ENCODE measurements around the gene H2BK1. TPM values are rescaled to one million over a fixed set of nuclear protein-coding genes. Genes with fewer than 3 reads are reported as not detected.

H2BK1 gene
- polyA plus RNA-seq, 3 donors, result not detected

- Histone ChIP-seq H3K4me1 (ENCODE audit: control insufficient read depth in 1 of 2, insufficient read depth in 2 of 2, low read length in 2 of 2) (no peaks in the 10 kb centered on the region), H2AFZ (ENCODE audit: insufficient read depth, low read depth, low read length, poor library complexity, severe bottlenecking) (no peak overlapping the region), H3K4me2 (replicated peaks; ENCODE audit: extremely low read depth, low read length, poor library complexity, severe bottlenecking) (no peak overlapping the region), H4K20me1 (ENCODE audit: insufficient read depth, low read length) (no peaks in the 10 kb centered on the region), H3K9ac (ENCODE audit: insufficient read depth, low read length, poor library complexity, severe bottlenecking) (no peak overlapping the region), H3K36me3 (replicated peaks in 1 of 2; ENCODE audit: control insufficient read depth in 1 of 2, insufficient read depth in 2 of 2, low read length in 2 of 2) (no peaks in the 10 kb centered on the region), H3K4me3 (replicated peaks in 1 of 3; ENCODE audit: low read depth in 2 of 3, low read length in 3 of 3) (no peak overlapping the region), H3K79me2 (ENCODE audit: insufficient read depth, low read length) (no peaks in the 10 kb centered on the region), H3K27ac (ENCODE audit: low read depth in 1 of 2, low read length in 2 of 2) (no peak overlapping the region), H3K9me3 (replicated peaks in 1 of 2; ENCODE audit: control insufficient read depth in 1 of 2, insufficient read depth in 1 of 2, low read length in 2 of 2) (peaks cover 4 to 18% of the 10 kb centered on the region in 2 donors), H3K27me3 (ENCODE audit: control insufficient read depth in 2 of 2, insufficient read depth in 2 of 2, low read length in 2 of 2) (peaks cover 0 to 18% of the 10 kb centered on the region in 2 donors)
- H3K36me3 Mint-ChIP-seq, result no peaks in the 10 kb centered on the region
- no peak for TF ChIP-seq CTCF (IDR thresholded peaks at IDR 0.05)
- H3K4me1 Mint-ChIP-seq, result peaks cover 4% of the 10 kb centered on the region
- peaks cover 14 to 45% (median 15%) of the 10 kb centered on the region in 3 donors for H3K27me3 Mint-ChIP-seq (ENCODE audit: low read depth in 3 of 3)
- DNase-seq, result no peak
- intact Hi-C loops (cut with micrococcal nuclease), result no loop called here
- no CpG with 5 or more reads among the region's 1 CpG for WGBS (ENCODE audit: insufficient coverage)
- no peak overlapping the region for H3K27ac Mint-ChIP-seq
- no peak overlapping the region for H3K4me3 Mint-ChIP-seq
- H3K9me3 Mint-ChIP-seq, result peaks cover 12 to 26% (median 18%) of the 10 kb centered on the region in 7 donors
Observed at GRCh38 chr7:151177310-151177709, 33.0 kb downstream of the H2BK1 start.

GRCh38 chr7:151176401-151176800 is 33.9 kb downstream of the H2BK1 start:
- WGBS (ENCODE audit: insufficient coverage), result 93% methylated on average over 8 of the region's 9 CpGs
- Mint-ChIP-seq H3K4me1 (peaks cover 4% of the 10 kb centered on the region), H3K27me3 (ENCODE audit: low read depth in 3 of 3) (peaks cover 23 to 51% (median 24%) of the 10 kb centered on the region in 3 donors), H3K27ac (no peak overlapping the region), H3K9me3 (peaks cover 12 to 28% (median 18%) of the 10 kb centered on the region in 7 donors), H3K36me3 (no peaks in the 10 kb centered on the region), H3K4me3 (peak overlapping the region in 1 of 2 donors; percentile 26)
- H3K4me1 ChIP-seq (ENCODE audit: control insufficient read depth in 1 of 2, insufficient read depth in 2 of 2, low read length in 2 of 2), result no peaks in the 10 kb centered on the region
- intact Hi-C loops (cut with micrococcal nuclease), result no loop called here
- no peak overlapping the region for H3K4me3 ChIP-seq (replicated peaks in 1 of 3; ENCODE audit: low read depth in 2 of 3, low read length in 3 of 3)
- no peak overlapping the region for H2AFZ ChIP-seq (ENCODE audit: insufficient read depth, low read depth, low read length, poor library complexity, severe bottlenecking)
- peaks cover 4 to 18% of the 10 kb centered on the region in 2 donors for H3K9me3 ChIP-seq (replicated peaks in 1 of 2; ENCODE audit: control insufficient read depth in 1 of 2, insufficient read depth in 1 of 2, low read length in 2 of 2)
- peaks cover 0 to 27% of the 10 kb centered on the region in 2 donors for H3K27me3 ChIP-seq (ENCODE audit: control insufficient read depth in 2 of 2, insufficient read depth in 2 of 2, low read length in 2 of 2)
- no peaks in the 10 kb centered on the region for H3K79me2 ChIP-seq (ENCODE audit: insufficient read depth, low read length)
- no peaks in the 10 kb centered on the region for H4K20me1 ChIP-seq (ENCODE audit: insufficient read depth, low read length)
- H3K4me2 ChIP-seq (replicated peaks; ENCODE audit: extremely low read depth, low read length, poor library complexity, severe bottlenecking), result no peak overlapping the region
- TF ChIP-seq CTCF (IDR thresholded peaks at IDR 0.05), result no peak
- DNase-seq, result no peak
- no peaks in the 10 kb centered on the region for H3K36me3 ChIP-seq (replicated peaks in 1 of 2; ENCODE audit: control insufficient read depth in 1 of 2, insufficient read depth in 2 of 2, low read length in 2 of 2)
- H3K9ac ChIP-seq (ENCODE audit: insufficient read depth, low read length, poor library complexity, severe bottlenecking), result no peak overlapping the region
- no peak overlapping the region for H3K27ac ChIP-seq (ENCODE audit: low read depth in 1 of 2, low read length in 2 of 2)

Measured in CD14-positive monocyte (primary cell).